Breast epithelium (tissue), 4 donors: ENCODE measurements around the gene TCF23. TPM values are rescaled to one million over a fixed set of nuclear protein-coding genes. Genes with fewer than 3 reads are reported as not detected.
A peak's percentile ranks its signal among the peaks of the same experiment; 100 is the strongest.

Experiments
- DNase-seq, 2 donors: peaks; one replicate each; pipeline ENCODE4 v3.0.0-alpha.2; 2019; ENCODE audit warnings: low spot score in 2 of 2
- H3K27ac ChIP-seq, 2 donors: fragments of 200-600 bp; sonication (generic) in 1 of 2; one replicate each; pipeline ENCODE4 v1.5.1; 2016 to 2019; ENCODE audit warnings: mild to moderate bottlenecking in 1 of 2
- H3K27me3 ChIP-seq, 2 donors: fragments of 200-600 bp; sonication (generic) in 1 of 2; one replicate each; pipeline versions ENCODE4 v1.5.1 to v1.6.0; 2017 to 2019; ENCODE audit warnings: control low read depth in 1 of 2, mild to moderate bottlenecking in 1 of 2
- H3K36me3 ChIP-seq: fragments of 200-600 bp; one replicate; pipeline ENCODE4 v1.5.1; 2019
- H3K4me1 ChIP-seq, 2 donors: fragments of 200-600 bp; sonication (generic); one replicate each; pipeline ENCODE4 v1.5.1; 2016 to 2019; ENCODE audit warnings: control low read depth in 1 of 2
- H3K4me3 ChIP-seq, 3 donors: fragments of 200-600 bp; sonication (generic); 1 replicate in 2 of 3; 2 replicates in 1 of 3; pipeline ENCODE4 v1.5.1; 2016 to 2019; ENCODE audit warnings: mild to moderate bottlenecking in 3 of 3, moderate library complexity in 2 of 3
- H3K9me3 ChIP-seq, 2 donors: fragments of 200-600 bp; sonication (generic) in 1 of 2; one replicate each; pipeline ENCODE4 v1.5.1; 2016 to 2019; ENCODE audit warnings: control low read depth in 1 of 2
- CTCF ChIP-seq, 3 donors: fragments of 450-650 bp; IDR thresholded peaks; one replicate each; pipeline ENCODE4 v1.5.1; 2016 to 2017; ENCODE audit warnings: antibody characterized with exemption in 3 of 3, mild to moderate bottlenecking in 3 of 3, moderate library complexity in 3 of 3
- POLR2A ChIP-seq: fragments of 450-650 bp; IDR thresholded peaks from one replicate; pipeline ENCODE4 v1.6.1; 2016; ENCODE audit warnings: antibody characterized with exemption, mild to moderate bottlenecking, moderate library complexity
- POLR2AphosphoS5 ChIP-seq, 3 donors: sonication (generic); formaldehyde crosslinking; IDR thresholded peaks; one replicate each; pipeline ENCODE4 v1.6.1; 2017; ENCODE audit warnings: antibody characterized with exemption in 3 of 3
- intact Hi-C: fragments of 100-400 bp; cut with DNase I; formaldehyde crosslinking; loops from one replicate; pipeline ENCODE4 v1.15.1; 2023; ENCODE audit warnings: low total_unique reads
- total RNA-seq, 3 donors: library from RNA; depleted of rRNA; stranded (reverse); fragments of >200 nt; gene quantifications; one replicate each; pipeline ENCODE4 v1.1.0, GENCODE V29; 2016

Gene TCF23
- total RNA-seq, 3 donors from 2014 or later = not detected

DNA sequence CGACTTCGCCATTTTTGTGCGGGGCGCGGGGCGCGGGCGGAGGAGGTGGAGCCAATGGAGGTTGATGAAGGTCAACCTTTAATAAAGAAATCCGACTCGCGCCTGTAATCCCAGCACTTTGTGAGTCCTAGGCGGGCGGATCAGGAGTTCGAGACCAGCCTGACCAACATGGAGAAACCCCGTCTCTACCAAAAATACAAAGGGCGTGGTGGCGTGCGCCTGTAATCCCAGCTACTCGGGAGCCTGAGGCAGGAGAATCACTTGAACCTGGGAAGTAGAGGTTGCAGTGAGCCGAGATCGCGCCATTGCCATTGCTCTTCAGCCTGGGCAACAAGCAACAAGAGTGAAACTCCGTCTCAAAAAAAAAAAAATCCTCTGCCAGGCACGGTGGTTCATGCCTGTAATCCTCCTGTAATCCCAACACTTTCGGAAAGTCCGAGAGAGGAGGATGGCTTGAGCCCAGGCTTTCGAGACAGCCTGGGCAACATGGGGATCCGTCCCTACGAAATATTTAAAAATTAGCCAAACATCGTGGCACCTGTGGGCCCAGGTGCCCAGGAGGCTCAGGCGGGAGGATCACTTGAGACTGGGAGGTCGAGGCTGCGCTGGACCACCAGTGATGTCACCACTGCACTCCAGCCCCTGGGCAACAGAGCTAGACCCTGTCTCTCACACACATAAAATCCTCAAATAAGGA, 13.9 kb upstream of the TCF23 start:
- no peak for DNase-seq
- Histone ChIP-seq H3K36me3 (no peaks in the 10 kb centered on the region), H3K4me3 (peak overlapping the region; percentile 92 to 99 (median 99)), H3K9me3 (no peaks in the 10 kb centered on the region), H3K27me3 (no peaks in the 10 kb centered on the region), H3K4me1 (peaks cover 7 to 10% of the 10 kb centered on the region in 2 donors), H3K27ac (peak overlapping the region; percentile 88 to 92)
- TF ChIP-seq CTCF (IDR thresholded peaks at IDR 0.05) = no peak
- TF ChIP-seq POLR2AphosphoS5 (IDR thresholded peaks at IDR 0.05) = peak in 1 of 3 donors; percentile 8
- intact Hi-C loops = no loop called here

DNA sequence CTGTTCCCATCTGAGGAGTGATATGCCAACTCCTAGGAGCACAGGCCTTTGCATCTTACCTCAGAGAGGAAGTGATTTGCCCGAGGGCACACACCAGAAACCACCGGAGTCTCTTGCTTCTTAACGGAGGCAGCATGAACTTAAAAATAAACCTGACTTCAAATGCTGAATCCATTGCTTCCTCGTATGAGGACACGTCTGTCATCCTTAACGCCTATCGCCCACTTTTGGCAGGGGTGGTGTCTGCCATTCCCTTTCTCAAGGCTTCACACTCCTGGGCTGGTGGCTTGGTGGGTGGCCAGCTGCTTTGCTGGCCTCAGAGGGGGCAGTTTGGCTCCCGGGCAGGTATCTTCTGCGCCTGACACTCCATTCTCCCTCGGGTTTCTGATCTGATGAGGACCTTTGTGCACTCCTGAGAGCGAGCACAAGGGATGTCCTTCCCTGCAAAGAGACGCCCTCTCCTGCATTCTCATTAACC, 13.3 kb upstream of the TCF23 start:
- intact Hi-C loops = no loop called here
- Histone ChIP-seq H3K27me3 (no peaks in the 10 kb centered on the region), H3K36me3 (no peaks in the 10 kb centered on the region), H3K4me1 (peaks cover 7 to 10% of the 10 kb centered on the region in 2 donors), H3K9me3 (no peaks in the 10 kb centered on the region), H3K4me3 (no peak overlapping the region), H3K27ac (no peak overlapping the region)
- TF ChIP-seq POLR2AphosphoS5 (IDR thresholded peaks at IDR 0.05) (no peak), POLR2A (no peak), CTCF (IDR thresholded peaks at IDR 0.05) (no peak)
- DNase-seq = no peak

GRCh38 chr2:27136751-27137150, 12.1 kb upstream of the TCF23 start:
- DNase-seq = no peak
- Histone ChIP-seq H3K9me3 (no peaks in the 10 kb centered on the region), H3K36me3 (no peaks in the 10 kb centered on the region), H3K4me1 (peaks cover 7 to 10% of the 10 kb centered on the region in 2 donors), H3K4me3 (no peak overlapping the region), H3K27ac (no peak overlapping the region), H3K27me3 (no peaks in the 10 kb centered on the region)
- TF ChIP-seq POLR2A (no peak), CTCF (IDR thresholded peaks at IDR 0.05) (no peak), POLR2AphosphoS5 (IDR thresholded peaks at IDR 0.05) (no peak)
- intact Hi-C loops = no loop called here

GRCh38 chr2:27137322-27137935, 11.4 kb upstream of the TCF23 start:
- H3K27ac ChIP-seq = no peak overlapping the region
- H3K9me3 ChIP-seq = no peaks in the 10 kb centered on the region
- no peak for TF ChIP-seq CTCF (IDR thresholded peaks at IDR 0.05)
- no peak overlapping the region for H3K4me3 ChIP-seq
- no peak for DNase-seq
- H3K27me3 ChIP-seq = no peaks in the 10 kb centered on the region
- no peaks in the 10 kb centered on the region for H3K36me3 ChIP-seq
- intact Hi-C loops = no loop called here
- peaks cover 7 to 10% of the 10 kb centered on the region in 2 donors for H3K4me1 ChIP-seq

DNA sequence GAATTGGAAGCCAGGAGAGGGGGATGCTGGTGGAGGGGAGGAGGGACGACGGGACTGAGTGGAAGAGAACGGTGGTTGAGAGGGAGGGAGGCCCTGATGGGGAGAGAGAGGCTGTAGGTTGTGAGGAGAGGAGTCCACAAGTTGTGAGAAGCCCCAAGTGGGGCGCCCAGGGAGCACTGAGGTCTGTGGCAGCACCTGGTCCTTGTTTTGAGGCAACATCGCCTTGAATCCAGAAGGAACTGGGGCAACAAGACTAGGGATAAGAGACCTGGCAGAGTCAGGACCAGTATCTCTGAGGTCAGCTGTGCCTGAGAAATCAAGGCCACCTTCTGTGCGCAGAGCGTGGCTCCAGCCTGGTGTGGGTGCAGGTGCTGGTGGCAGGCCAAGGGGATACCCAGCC, 10.7 kb upstream of the TCF23 start:
- H3K4me3 ChIP-seq = no peak overlapping the region
- H3K36me3 ChIP-seq = no peaks in the 10 kb centered on the region
- no peaks in the 10 kb centered on the region for H3K27me3 ChIP-seq
- H3K9me3 ChIP-seq = no peaks in the 10 kb centered on the region
- TF ChIP-seq CTCF (IDR thresholded peaks at IDR 0.05) = no peak
- TF ChIP-seq POLR2A = no peak
- TF ChIP-seq POLR2AphosphoS5 (IDR thresholded peaks at IDR 0.05) = no peak
- intact Hi-C loops = no loop called here
- no peak for DNase-seq
- H3K4me1 ChIP-seq = peaks cover 3 to 6% of the 10 kb centered on the region in 2 donors
- no peak overlapping the region for H3K27ac ChIP-seq
